Mammary epithelial cell (primary cell): Measurements from ENCODE around the gene GRID1.

Experiments used
- EZH2 ChIP-seq: IDR thresholded peaks from 2 replicates; pipeline ENCODE4 v1.6.1; 2012; ENCODE audit warnings: low read length, inconsistent platforms, borderline replicate concordance
- TF ChIP-seq, protein P1 (sequence below), 2 donors: IDR thresholded peaks in 1 of 2; conservative IDR thresholded peaks in 1 of 2; 2 replicates each; pipeline ENCODE4 v1.5.1; 2011 to 2012; ENCODE audit warnings: inconsistent platforms in 2 of 2, low read length in 2 of 2, mild to moderate bottlenecking in 2 of 2, control low read depth in 1 of 2, low read depth in 1 of 2; ENCODE audit not compliant: insufficient read depth in 1 of 2; ENCODE audit errors: extremely low read depth in 1 of 2

DNA sequence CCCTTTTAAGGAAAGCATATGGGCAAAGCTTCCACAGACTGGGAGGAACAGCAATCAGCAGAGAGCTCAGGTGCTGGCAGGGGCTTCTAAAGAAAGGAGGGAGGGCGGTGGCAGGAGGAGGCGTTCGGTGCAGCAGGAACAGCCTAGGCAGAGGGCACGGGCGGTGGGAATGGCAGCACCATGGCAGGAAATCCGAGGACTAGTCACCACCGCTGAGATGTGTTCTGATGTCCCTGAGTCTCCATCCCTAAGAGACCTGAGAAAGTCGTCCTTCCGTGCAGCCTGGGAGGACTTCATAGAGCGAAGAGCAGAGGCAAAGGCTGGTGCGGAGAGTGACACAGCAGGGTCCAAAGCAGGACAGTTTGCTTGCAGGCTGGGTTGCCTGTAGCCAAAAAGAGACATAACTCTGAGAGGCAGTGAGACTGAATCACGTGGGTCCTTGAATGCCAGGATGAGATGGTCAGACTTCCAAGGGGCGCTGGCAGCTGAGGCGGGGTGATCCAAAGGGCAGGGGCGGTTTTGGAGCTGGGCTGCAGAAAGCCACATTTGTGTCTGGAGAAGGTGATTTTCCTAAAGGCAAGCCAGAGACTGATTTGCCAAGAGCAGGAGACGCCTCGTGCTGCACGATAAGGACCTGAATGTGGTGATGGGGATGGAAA is 35.8 kb upstream of the GRID1 start:
- TF ChIP-seq, protein P1, sequence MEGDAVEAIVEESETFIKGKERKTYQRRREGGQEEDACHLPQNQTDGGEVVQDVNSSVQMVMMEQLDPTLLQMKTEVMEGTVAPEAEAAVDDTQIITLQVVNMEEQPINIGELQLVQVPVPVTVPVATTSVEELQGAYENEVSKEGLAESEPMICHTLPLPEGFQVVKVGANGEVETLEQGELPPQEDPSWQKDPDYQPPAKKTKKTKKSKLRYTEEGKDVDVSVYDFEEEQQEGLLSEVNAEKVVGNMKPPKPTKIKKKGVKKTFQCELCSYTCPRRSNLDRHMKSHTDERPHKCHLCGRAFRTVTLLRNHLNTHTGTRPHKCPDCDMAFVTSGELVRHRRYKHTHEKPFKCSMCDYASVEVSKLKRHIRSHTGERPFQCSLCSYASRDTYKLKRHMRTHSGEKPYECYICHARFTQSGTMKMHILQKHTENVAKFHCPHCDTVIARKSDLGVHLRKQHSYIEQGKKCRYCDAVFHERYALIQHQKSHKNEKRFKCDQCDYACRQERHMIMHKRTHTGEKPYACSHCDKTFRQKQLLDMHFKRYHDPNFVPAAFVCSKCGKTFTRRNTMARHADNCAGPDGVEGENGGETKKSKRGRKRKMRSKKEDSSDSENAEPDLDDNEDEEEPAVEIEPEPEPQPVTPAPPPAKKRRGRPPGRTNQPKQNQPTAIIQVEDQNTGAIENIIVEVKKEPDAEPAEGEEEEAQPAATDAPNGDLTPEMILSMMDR (conservative IDR thresholded peaks at IDR 0.05 in 1 of 2, IDR thresholded peaks at IDR 0.05 in 1 of 2; ENCODE audit: extremely low read depth in 1 of 2, insufficient read depth in 1 of 2, low read depth in 1 of 2, low read length in 2 of 2), result no peak
- TF ChIP-seq EZH2, result no peak
